Panc1 (cell line): ENCODE data around the gene DHDH.

Experiments used
- CTCF ChIP-seq: fragments of 450-650 bp; IDR thresholded peaks from 2 replicates; pipeline ENCODE4 v1.5.1; 2017; ENCODE audit warnings: mild to moderate bottlenecking
- POLR2AphosphoS5 ChIP-seq: IDR thresholded peaks from 2 replicates; pipeline ENCODE4 v1.6.1; 2012; ENCODE audit warnings: mild to moderate bottlenecking, low read depth, low read length, moderate library complexity
- SIN3A ChIP-seq: IDR thresholded peaks from 2 replicates; pipeline ENCODE4 v1.6.1; 2012; ENCODE audit warnings: low read depth, mild to moderate bottlenecking, low read length, moderate library complexity, borderline replicate concordance; ENCODE audit not compliant: insufficient read depth
- TCF7L2 ChIP-seq: IDR thresholded peaks from 2 replicates; pipeline ENCODE4 v1.6.1; 2011; ENCODE audit warnings: mild to moderate bottlenecking, low read depth, low read length, inconsistent platforms
- TF ChIP-seq, protein P1 (sequence below), 2 experiments: IDR thresholded peaks; 2 replicates each; pipeline ENCODE4 v1.6.1; 2011 to 2012; ENCODE audit warnings: low read depth in 2 of 2, control low read depth in 1 of 2, low read length in 1 of 2, mild to moderate bottlenecking in 1 of 2, moderate library complexity in 1 of 2; ENCODE audit not compliant: insufficient read depth in 1 of 2

GRCh38 chr19:48975947-48976847 lies 42.7 kb downstream of the DHDH start:
- no peak for TF ChIP-seq CTCF
- no peak for TF ChIP-seq POLR2AphosphoS5
- no peak for TF ChIP-seq SIN3A
- TF ChIP-seq, protein P1, sequence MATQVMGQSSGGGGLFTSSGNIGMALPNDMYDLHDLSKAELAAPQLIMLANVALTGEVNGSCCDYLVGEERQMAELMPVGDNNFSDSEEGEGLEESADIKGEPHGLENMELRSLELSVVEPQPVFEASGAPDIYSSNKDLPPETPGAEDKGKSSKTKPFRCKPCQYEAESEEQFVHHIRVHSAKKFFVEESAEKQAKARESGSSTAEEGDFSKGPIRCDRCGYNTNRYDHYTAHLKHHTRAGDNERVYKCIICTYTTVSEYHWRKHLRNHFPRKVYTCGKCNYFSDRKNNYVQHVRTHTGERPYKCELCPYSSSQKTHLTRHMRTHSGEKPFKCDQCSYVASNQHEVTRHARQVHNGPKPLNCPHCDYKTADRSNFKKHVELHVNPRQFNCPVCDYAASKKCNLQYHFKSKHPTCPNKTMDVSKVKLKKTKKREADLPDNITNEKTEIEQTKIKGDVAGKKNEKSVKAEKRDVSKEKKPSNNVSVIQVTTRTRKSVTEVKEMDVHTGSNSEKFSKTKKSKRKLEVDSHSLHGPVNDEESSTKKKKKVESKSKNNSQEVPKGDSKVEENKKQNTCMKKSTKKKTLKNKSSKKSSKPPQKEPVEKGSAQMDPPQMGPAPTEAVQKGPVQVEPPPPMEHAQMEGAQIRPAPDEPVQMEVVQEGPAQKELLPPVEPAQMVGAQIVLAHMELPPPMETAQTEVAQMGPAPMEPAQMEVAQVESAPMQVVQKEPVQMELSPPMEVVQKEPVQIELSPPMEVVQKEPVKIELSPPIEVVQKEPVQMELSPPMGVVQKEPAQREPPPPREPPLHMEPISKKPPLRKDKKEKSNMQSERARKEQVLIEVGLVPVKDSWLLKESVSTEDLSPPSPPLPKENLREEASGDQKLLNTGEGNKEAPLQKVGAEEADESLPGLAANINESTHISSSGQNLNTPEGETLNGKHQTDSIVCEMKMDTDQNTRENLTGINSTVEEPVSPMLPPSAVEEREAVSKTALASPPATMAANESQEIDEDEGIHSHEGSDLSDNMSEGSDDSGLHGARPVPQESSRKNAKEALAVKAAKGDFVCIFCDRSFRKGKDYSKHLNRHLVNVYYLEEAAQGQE (IDR thresholded peaks at IDR 0.05; ENCODE audit: insufficient read depth in 1 of 2, low read depth in 2 of 2, low read length in 1 of 2): no peak
- TF ChIP-seq TCF7L2: no peak
